Thyroid gland (tissue), 4 donors: Measurements from ENCODE around the gene GJC2.

Source experiments
- POLR2A ChIP-seq, 2 donors: fragments of 450-650 bp; IDR thresholded peaks; one replicate each; pipeline ENCODE4 v1.6.1; 2017; ENCODE audit warnings: antibody characterized with exemption in 2 of 2, mild to moderate bottlenecking in 2 of 2, moderate library complexity in 1 of 2
- TF ChIP-seq, protein P1 (sequence below), 6 experiments: fragments of 200-600 bp in 3 of 6; fragments of 450-650 bp in 3 of 6; sonication (generic) in 3 of 6; IDR thresholded peaks; one replicate each; pipeline ENCODE4 v1.5.1; 2016 to 2019; ENCODE audit warnings: antibody characterized with exemption in 6 of 6, mild to moderate bottlenecking in 2 of 6, inconsistent platforms in 1 of 6, moderate library complexity in 1 of 6

DNA sequence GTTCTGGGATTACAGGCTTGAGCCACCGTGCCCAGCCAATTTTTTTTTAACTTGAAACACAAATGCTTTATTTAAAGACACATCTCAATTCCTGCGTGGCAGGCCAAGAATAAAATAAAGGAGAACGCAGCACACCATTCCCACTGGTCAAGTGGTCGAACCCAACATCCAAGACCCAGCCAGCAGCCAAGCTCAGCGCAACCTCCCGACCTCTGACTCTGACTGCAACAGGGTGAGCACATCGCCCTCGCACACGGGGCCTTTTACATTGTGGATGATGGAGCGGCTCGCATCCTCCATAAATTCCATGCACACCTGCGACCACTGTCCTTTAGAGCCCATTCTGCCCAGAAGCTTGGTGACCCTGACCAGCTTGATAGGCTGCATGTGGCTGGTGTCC, 15.1 kb upstream of the GJC2 start:
- TF ChIP-seq, protein P1, sequence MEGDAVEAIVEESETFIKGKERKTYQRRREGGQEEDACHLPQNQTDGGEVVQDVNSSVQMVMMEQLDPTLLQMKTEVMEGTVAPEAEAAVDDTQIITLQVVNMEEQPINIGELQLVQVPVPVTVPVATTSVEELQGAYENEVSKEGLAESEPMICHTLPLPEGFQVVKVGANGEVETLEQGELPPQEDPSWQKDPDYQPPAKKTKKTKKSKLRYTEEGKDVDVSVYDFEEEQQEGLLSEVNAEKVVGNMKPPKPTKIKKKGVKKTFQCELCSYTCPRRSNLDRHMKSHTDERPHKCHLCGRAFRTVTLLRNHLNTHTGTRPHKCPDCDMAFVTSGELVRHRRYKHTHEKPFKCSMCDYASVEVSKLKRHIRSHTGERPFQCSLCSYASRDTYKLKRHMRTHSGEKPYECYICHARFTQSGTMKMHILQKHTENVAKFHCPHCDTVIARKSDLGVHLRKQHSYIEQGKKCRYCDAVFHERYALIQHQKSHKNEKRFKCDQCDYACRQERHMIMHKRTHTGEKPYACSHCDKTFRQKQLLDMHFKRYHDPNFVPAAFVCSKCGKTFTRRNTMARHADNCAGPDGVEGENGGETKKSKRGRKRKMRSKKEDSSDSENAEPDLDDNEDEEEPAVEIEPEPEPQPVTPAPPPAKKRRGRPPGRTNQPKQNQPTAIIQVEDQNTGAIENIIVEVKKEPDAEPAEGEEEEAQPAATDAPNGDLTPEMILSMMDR (IDR thresholded peaks at IDR 0.05), result no peak
- no peak for TF ChIP-seq POLR2A (IDR thresholded peaks at IDR 0.05)
